GM13977 (cell line): ENCODE results near the gene SLIT1.

ENCODE experiments used
- DNase-seq: peaks from one replicate; pipeline ENCODE4 v3.0.0; 2012; ENCODE audit warnings: low spot score
- CTCF ChIP-seq: IDR thresholded peaks from 2 replicates; pipeline ENCODE4 v1.5.1; 2012; ENCODE audit warnings: mild to moderate bottlenecking, control low read depth; ENCODE audit not compliant: insufficient read depth; ENCODE audit errors: extremely low read depth, missing control alignments
- in situ Hi-C: fragments of 300-500 bp; cut with MboI; formaldehyde crosslinking; loops from one replicate; pipeline ENCODE4 v1.12.0; 2022; ENCODE audit warnings: low sequenced_read_pairs, low pct_unique_long_range_greater_than_20kb, mixed read lengths, inconsistent platforms; ENCODE audit not compliant: unreplicated experiment

Gene SLIT1

DNA sequence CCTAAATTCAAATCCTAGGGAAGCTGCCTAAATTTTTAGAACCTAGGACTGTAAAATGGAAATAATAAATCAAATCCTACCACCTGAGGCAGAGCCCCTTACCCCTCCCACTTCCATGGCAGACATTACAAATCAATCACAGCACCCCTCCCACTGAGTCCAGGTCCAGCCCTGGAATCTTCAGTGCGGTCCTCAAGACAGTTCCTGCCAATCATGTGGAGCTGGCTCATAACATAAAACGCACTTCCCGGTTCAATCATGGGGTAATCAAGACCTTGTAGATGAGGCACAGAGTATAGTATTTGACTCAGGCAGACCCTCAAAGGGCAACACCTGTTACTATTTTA is 157.0 kb downstream of the SLIT1 start:
- TF ChIP-seq CTCF: no peak
- no peak for DNase-seq
- in situ Hi-C loops: loop anchor here (25.0 kb wide), 1 partner anchor 642 kb away; no protein-coding TSS in a partner anchor

GRCh38 chr10:97028126-97028831 is 157.5 kb downstream of the SLIT1 start:
- TF ChIP-seq CTCF: no peak
- in situ Hi-C loops: loop anchor here (25.0 kb wide), 1 partner anchor 641 kb away; no protein-coding TSS in a partner anchor
- DNase-seq: no peak

GRCh38 chr10:97025613-97026242 is 160.0 kb downstream of the SLIT1 start:
- peak; percentile 75 for DNase-seq
- peak; percentile 73 for TF ChIP-seq CTCF
- in situ Hi-C loops: loop anchor here (25.0 kb wide), 1 partner anchor 638 kb away; no protein-coding TSS in a partner anchor

DNA sequence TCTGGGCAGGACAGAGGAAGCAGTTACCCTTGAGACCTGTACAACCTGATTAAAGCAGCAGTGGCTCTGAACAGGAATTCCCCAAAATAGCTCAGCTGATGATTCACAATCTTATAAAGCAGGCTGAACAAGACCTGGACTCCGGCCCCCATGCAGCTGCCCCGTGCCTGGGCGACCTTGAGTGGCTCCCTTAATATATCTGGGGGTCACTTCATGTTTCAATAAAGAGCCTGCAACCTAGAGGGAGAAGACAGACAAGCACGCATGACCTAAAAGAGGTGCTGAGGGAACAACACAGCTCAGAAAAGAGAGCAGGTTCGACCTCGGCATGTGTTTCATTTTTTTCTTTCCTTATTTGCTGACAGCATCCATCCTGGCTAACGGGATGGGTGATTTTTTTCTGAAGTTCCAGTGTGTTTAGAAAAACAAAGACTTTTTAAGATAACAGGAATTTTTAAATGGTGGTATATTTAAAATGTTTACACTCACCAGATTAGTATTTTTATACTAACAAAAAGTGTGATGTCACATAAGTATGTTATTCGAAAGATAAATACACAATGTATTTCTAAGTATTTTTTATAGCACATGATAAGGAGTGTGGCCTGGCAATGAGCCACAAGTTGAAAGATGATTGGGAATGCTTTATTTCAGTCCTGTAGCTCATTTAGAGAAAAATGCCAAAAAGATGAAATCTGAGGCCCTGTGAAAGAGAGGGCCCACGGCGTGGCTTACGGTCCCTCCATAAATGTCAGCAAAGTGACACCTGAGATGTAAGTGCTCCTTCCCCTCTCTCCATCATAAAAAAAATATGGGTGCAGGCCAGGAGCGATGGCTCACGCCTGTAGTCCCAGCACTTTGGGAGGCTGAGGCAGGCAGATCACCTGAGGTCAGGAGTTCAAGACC is 161.3 kb downstream of the SLIT1 start:
- peak; percentile 54 for DNase-seq

DNA sequence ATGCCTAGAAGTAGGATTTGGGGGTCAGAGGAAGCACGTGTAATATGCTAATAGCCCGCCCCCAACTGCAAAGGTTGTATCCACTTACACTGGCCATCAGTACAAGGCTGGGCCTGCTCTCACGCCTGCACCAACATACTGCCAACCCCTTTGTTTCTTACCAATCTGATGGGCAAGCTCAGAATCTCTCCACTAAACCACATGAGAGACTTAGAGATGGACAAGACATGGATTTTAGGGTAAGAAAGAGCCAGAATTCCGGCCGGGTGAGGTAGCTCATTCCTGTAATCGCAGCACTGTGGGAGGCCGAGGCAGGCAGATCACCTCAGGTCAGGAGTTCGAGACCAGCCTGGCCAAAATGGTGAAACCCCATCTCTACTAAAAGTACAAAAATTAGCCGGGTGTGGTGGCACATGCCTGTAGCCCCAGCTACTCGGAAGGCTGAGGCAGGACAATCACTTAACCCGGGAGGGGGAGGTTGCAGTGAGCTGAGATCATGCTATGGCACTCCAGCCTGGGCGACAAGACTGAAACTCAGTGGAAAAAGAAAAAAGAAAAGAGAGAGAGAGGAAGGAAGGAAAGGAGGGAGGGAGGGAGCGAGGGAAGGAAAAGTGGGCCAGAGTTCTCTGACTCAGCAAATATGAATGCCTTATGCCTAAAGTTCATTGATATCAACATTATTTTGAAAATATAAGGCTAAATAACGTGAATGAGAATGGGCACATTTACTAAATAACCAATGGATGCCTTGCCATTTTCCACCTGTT is 162.2 kb downstream of the SLIT1 start:
- no peak for DNase-seq
- TF ChIP-seq CTCF: no peak
- in situ Hi-C loops: no loop called here

More for the DNA sequence above, 161.3 kb downstream of the SLIT1 start:
- TF ChIP-seq CTCF: no peak
- in situ Hi-C loops: loop anchor here (25.0 kb wide), 1 partner anchor 637 kb away; no protein-coding TSS in a partner anchor

GRCh38 chr10:97022616-97023015 is 163.1 kb downstream of the SLIT1 start:
- no peak for DNase-seq
- in situ Hi-C loops: no loop called here
- no peak for TF ChIP-seq CTCF
